ENCODE data around the gene SLC37A4. TPM values are rescaled to one million over a fixed set of nuclear protein-coding genes. Genes with fewer than 3 reads are reported as not detected.
A peak's percentile ranks its signal among the peaks of the same experiment; 100 is the strongest.

Gene SLC37A4
- total and polyA plus RNA-seq, 10 of the 15 experiments (the other 5 are each of a cell fraction or from before 2014, with no cell fraction given) = 11.6 to 29.7 (median 20.4) TPM

- no peak for TF ChIP-seq CBX3 (IDR thresholded peaks at IDR 0.05; ENCODE audit: borderline replicate concordance, low read depth)
- TF ChIP-seq NFXL1 (IDR thresholded peaks at IDR 0.05; ENCODE audit: borderline replicate concordance) = no peak
- no peak for TF ChIP-seq IKZF1 (conservative IDR thresholded peaks at IDR 0.05)
These were observed 1.7 kb downstream of the SLC37A4 start (continued) for GRCh38 chr11:119029069-119029339.

GRCh38 chr11:119028346-119029068, 2.2 kb downstream of the SLC37A4 start:
- H3K4me1 ChIP-seq (ENCODE audit: control insufficient read depth, insufficient read depth, low read length) = peaks cover 14% of the 10 kb centered on the region
- intact Hi-C loops (cut with micrococcal nuclease; ENCODE audit: unreplicated experiment) (no loop called here), in situ Hi-C loops (cut with MboI) (no loop called here)
- ChIA-PET CTCF (no interaction called here), SMC1A (ENCODE audit: uncharacterized antibody, unreplicated experiment) (interaction anchor here (0.5 to 4.9 kb wide), 4 partner anchors 11 to 296 kb away, joined by 3 to 40 read pairs (median 3); partner anchors contain the start of genes RPS25 and TRAPPC4), RAD21 (ENCODE audit: unreplicated experiment) (interaction anchor here (0.7 kb wide), 1 partner anchor 28 kb away, joined by 3 read pairs; no protein-coding TSS in a partner anchor), POLR2A (interaction anchor here (0.6 to 2.3 kb wide), 6 partner anchors 10 to 88 kb away, joined by 3 to 9 read pairs (median 4); partner anchors contain the start of genes C2CD2L, CENATAC, RPS25 and TRAPPC4)
- no peak for TF ChIP-seq BACH1 (IDR thresholded peaks at IDR 0.05; ENCODE audit: borderline replicate concordance)
- peak; percentile 24; the same call in 1 of the 3 replicates for TF ChIP-seq POU2F2 (IDR thresholded peaks at IDR 0.05; ENCODE audit: borderline replicate concordance, low read depth, low read length)
- no peak for TF ChIP-seq TBL1XR1 (IDR thresholded peaks at IDR 0.05; ENCODE audit: low read depth, low read length)
- no peak for ATAC-seq
- H3K27ac ChIP-seq (ENCODE audit: control insufficient read depth, insufficient read depth) = no peak overlapping the region
- H3K9me3 ChIP-seq (replicated peaks; ENCODE audit: control insufficient read depth, insufficient read depth, low read length) = no peaks in the 10 kb centered on the region
- H4K20me1 ChIP-seq (ENCODE audit: control insufficient read depth, insufficient read depth) = no peaks in the 10 kb centered on the region
- no peak for DNase-seq (ENCODE audit: low read depth, low spot score)
- H3K9ac ChIP-seq (ENCODE audit: control insufficient read depth, insufficient read depth, low read length) = no peak overlapping the region
- no peak overlapping the region; the same call in none of the 2 replicates for H3K4me3 ChIP-seq
- H2AFZ ChIP-seq (ENCODE audit: control insufficient read depth, low read depth, low read length) = no peak overlapping the region
- 76% methylated on average over 9 of the region's 9 CpGs for WGBS (ENCODE audit: insufficient coverage, insufficient replicate concordance, low lambda C conversion rate, missing lambda C conversion rate)
- FAIRE-seq = no peak
- no TSS peak for BruUV-seq (replicated peaks)
- H3K4me2 ChIP-seq (ENCODE audit: control insufficient read depth, insufficient read depth) = peak overlapping the region; percentile 85; the same call in 1 of the 2 replicates
- H3K27me3 ChIP-seq (replicated peaks in 1 of 2; ENCODE audit: control insufficient read depth in 2 of 2, insufficient read depth in 2 of 2, low read length in 1 of 2) = no peaks in the 10 kb centered on the region
- H3K36me3 ChIP-seq (ENCODE audit: control insufficient read depth in 2 of 2, insufficient read depth in 2 of 2, low read length in 1 of 2) = peaks cover 4 to 5% of the 10 kb centered on the region in 2 experiments; a peak in 3 of 4 replicates
- peaks cover 13% of the 10 kb centered on the region for H3K79me2 ChIP-seq (ENCODE audit: control insufficient read depth, insufficient read depth, low read length)
